Epithelial cell of proximal tubule (primary cell): ENCODE measurements around the gene ADORA1. TPM values are rescaled to one million over a fixed set of nuclear protein-coding genes. Genes with fewer than 3 reads are reported as not detected.

Source experiments
- DNase-seq: peaks from one replicate; pipeline ENCODE4 v3.0.0-alpha.2; 2011; ENCODE audit warnings: low read depth
- H3K4me3 ChIP-seq: 2 replicates; pipeline ENCODE4 v1.5.1; 2011; ENCODE audit warnings: low read depth, mild to moderate bottlenecking, low read length
- total RNA-seq: library from RNA; depleted of rRNA; stranded (reverse); fragments of >200 nt; gene quantifications from 2 replicates; pipeline ENCODE4 v1.2.3, GENCODE V29; 2015
- TF ChIP-seq, protein P1 (sequence below): conservative IDR thresholded peaks from 2 replicates; pipeline ENCODE4 v1.5.1; 2012; ENCODE audit warnings: low read depth, mild to moderate bottlenecking, low read length

Gene ADORA1
- total RNA-seq, 1 donor from 2014 or later, result 3.7 TPM

GRCh38 chr1:203159844-203160243, 32.3 kb downstream of the ADORA1 start:
- DNase-seq, result no peak
- TF ChIP-seq, protein P1, sequence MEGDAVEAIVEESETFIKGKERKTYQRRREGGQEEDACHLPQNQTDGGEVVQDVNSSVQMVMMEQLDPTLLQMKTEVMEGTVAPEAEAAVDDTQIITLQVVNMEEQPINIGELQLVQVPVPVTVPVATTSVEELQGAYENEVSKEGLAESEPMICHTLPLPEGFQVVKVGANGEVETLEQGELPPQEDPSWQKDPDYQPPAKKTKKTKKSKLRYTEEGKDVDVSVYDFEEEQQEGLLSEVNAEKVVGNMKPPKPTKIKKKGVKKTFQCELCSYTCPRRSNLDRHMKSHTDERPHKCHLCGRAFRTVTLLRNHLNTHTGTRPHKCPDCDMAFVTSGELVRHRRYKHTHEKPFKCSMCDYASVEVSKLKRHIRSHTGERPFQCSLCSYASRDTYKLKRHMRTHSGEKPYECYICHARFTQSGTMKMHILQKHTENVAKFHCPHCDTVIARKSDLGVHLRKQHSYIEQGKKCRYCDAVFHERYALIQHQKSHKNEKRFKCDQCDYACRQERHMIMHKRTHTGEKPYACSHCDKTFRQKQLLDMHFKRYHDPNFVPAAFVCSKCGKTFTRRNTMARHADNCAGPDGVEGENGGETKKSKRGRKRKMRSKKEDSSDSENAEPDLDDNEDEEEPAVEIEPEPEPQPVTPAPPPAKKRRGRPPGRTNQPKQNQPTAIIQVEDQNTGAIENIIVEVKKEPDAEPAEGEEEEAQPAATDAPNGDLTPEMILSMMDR, result no peak

GRCh38 chr1:203161175-203161574, 33.6 kb downstream of the ADORA1 start:
- TF ChIP-seq, protein P1, result no peak
- H3K4me3 ChIP-seq, result no peak overlapping the region
- DNase-seq, result no peak

More at GRCh38 chr1:203159844-203160243, 32.3 kb downstream of the ADORA1 start:
- H3K4me3 ChIP-seq, result no peak overlapping the region

GRCh38 chr1:203161703-203162102, 34.2 kb downstream of the ADORA1 start:
- TF ChIP-seq, protein P1, result no peak
- no peak for DNase-seq
- H3K4me3 ChIP-seq, result no peak overlapping the region

GRCh38 chr1:203162403-203162802, 34.9 kb downstream of the ADORA1 start:
- no peak for DNase-seq
- no peak overlapping the region for H3K4me3 ChIP-seq
- TF ChIP-seq, protein P1, result no peak

- H3K4me3 ChIP-seq, result no peak overlapping the region
- TF ChIP-seq, protein P1, result no peak
- no peak for DNase-seq
These were observed 36.5 kb downstream of the ADORA1 start for GRCh38 chr1:203163891-203164635.

- TF ChIP-seq, protein P1, result no peak
- H3K4me3 ChIP-seq, result no peak overlapping the region
- no peak for DNase-seq
These were observed 37.7 kb downstream of the ADORA1 start for GRCh38 chr1:203165101-203165799.

DNA sequence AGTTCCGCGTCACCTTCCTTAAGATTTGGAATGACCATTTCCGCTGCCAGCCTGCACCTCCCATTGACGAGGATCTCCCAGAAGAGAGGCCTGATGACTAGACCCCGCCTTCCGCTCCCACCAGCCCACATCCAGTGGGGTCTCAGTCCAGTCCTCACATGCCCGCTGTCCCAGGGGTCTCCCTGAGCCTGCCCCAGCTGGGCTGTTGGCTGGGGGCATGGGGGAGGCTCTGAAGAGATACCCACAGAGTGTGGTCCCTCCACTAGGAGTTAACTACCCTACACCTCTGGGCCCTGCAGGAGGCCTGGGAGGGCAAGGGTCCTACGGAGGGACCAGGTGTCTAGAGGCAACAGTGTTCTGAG, 38.3 kb downstream of the ADORA1 start:
- TF ChIP-seq, protein P1, result no peak
- no peak overlapping the region for H3K4me3 ChIP-seq
- DNase-seq, result no peak
